Medulla oblongata (tissue), 1 donor: ENCODE data around the gene TNIP1.

Experiments
- DNase-seq: peaks from one replicate; pipeline ENCODE4 v3.0.0-alpha.2; 2015; ENCODE audit errors: extremely low spot score

Gene TNIP1

DNA sequence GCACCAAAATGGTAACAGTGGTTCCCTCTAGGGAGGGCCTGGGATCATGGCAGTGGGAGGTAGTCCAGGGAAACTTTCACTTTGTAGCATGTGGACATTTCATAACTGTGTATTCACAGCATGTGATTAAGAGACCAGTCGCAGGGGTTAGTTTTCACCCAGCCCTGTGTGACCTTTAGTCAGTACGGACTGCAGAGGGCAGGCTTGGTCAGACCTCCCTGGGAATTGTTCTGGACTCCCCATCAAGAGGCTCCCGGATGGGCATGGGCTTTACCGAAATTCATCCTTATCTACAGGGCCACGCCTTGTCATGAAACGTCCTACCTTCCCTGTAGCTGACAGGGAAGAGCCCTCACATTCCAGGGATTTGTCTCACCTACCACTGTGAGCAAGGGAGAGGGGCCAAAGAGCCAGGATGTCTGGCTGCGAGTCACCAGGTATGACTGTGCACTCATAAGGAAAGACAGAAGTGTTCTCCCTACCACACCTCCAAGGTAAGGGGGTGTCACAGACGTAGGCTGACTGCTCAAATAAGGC, 40.6 kb downstream of the TNIP1 start:
- DNase-seq, result no peak

DNA sequence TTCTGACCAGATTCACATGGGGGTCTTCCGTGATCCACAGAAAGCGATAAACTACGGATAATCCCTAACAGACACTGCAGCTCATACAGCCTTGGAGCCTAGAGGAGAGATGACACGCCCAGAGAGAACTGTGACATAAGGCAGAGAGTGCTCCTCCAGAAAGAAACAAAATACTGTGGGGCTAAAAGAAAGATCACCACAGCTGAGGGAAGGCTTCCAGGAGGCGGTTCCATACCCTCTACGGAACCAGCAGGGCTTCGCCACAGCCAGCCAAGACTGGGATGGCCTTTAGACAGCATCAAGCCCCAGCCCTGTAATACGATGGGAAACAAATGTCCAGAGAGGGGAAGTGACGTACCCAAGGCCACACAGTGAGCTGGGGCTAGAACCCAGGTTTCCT, 41.2 kb downstream of the TNIP1 start:
- no peak for DNase-seq

DNA sequence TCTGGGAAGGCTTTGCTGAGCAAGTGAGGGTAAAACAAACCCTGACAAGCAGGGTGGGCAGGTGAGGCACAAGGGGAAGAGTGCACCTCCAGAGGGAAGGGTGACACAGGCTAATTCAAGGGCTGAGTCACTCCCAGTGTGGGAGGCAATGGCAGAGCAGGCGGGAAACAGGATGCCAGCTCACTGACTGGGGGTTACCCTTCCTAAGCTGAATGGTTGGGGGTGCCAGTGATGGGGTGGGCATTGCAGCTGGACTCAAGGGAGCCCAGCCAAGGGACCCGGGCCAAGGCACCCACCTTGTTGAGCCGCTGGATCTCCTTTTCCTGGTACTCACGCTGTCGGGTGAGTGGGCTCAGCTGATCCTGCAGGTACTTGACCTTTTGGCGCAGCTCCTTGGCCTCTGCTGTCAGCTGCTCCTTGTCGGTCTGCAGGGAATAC, 42.0 kb downstream of the TNIP1 start:
- DNase-seq, result no peak

DNA sequence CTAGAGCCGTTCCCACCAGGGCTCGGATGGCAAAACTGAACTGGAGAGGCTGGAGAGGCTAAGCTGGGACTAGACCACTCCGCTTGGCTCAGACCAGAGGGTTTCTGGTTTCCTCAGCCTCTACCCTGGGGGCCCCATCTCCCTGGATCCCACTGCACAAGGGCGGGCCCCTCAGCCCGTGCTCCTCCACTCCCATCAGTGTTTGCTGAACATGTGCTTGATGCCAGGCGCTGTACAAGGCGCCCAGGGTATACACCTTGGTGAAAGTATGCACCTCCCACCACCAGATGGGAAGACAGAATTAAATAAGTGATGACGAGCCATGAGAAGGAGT, 42.5 kb downstream of the TNIP1 start:
- no peak for DNase-seq

DNA sequence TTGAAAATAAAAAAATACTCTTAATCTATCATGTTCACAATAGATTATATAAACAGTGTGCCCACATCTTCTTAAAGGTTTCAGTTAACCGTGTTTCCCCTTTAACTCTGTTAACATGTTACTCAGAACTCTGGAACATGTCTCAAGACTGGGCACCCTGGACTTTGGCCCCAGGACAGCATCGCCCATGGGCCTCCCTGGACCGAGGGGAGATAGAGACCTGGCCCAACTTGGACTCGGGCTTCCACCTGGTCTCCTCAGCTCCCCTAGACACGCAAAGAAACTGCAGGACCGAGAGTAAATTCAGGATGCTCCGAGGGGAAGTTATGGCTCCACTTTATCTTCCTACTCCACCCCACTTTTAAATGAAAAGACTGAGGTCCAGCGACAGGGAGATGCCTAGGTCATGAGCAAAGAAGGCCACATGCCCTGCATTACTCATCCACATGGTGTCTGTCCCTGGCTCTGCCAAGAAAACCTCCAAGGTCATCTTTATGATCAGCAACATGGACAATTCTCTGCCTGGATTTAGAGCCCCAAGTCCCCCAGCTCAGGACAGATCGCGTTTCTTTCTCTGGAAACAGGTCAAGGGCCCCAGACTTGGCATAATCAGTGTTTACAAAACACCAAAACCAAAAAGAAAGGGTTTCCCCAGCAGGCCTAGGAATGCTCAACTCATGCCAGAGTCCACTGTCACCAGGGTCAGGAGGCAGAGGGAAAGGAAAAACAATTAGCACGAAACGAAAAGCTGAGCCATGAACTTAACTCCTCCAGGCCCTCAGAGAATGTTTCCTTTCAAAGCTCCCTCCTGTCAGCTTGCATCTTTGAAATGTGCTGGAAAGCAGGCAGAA, 43.0 kb downstream of the TNIP1 start:
- DNase-seq, result peak; percentile 56

DNA sequence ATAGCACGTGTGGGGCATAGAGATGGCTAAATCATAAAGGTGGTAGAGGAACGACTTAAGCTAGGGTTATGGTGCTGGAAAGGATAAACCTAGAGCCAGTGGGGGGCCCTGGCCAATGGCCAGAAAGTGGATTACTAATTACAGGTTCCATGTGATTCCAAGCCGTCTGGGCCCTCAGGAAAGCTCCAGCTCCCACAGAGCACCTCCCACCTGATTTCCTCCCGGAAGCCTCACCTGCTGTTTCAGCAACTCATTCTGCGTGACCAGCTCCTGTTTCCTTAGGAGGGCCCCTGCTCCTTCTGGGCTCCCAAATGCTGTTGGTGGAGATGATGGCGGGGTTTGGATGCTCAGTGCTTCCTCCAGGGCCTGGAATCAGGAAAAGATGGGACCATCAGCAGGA, 44.3 kb downstream of the TNIP1 start:
- DNase-seq, result no peak

DNA sequence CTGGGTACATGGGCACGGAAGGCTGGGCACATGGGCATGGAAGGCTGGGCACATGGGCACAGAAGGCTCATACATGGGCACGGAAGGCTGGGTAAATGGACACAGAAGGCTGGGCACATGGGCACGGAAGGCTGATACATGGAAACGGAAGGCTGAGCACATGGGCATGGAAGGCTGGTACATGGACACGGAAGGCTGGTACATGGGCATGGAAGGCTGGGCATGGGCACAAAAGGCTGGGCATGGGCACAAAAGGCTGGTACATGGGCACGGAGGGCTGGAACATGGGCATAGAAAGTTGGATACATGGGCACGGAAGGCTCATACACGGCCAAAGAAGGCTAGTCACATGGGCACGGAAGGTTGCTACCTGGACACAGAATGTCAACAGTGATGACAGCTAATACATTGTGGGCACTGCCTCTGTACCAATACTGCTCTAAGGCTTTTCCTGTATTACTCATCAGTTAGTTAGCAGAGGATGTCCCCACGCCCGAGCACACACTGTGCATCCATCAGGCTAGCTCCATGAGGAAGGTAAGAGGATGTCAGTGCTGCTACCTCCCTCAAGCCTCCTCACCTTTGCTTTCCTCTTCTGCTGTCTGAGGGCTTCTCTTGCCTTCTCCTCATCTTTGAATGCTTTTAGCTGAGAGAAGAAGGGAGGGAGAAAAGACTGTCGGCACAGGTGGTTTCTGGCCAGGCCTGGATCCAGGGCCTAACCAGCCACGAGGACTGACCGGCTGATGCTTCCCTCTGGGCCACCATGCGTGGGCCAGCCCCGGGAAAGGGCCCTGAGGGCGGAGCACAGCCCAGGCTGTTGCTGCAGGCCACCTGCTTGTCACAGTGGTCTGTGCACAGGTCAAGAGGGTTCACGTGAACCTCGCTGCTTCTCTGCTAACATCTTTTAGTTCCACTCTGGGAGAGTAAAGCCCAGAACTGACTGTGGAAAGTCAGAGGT, 46.1 kb downstream of the TNIP1 start:
- DNase-seq, result no peak

DNA sequence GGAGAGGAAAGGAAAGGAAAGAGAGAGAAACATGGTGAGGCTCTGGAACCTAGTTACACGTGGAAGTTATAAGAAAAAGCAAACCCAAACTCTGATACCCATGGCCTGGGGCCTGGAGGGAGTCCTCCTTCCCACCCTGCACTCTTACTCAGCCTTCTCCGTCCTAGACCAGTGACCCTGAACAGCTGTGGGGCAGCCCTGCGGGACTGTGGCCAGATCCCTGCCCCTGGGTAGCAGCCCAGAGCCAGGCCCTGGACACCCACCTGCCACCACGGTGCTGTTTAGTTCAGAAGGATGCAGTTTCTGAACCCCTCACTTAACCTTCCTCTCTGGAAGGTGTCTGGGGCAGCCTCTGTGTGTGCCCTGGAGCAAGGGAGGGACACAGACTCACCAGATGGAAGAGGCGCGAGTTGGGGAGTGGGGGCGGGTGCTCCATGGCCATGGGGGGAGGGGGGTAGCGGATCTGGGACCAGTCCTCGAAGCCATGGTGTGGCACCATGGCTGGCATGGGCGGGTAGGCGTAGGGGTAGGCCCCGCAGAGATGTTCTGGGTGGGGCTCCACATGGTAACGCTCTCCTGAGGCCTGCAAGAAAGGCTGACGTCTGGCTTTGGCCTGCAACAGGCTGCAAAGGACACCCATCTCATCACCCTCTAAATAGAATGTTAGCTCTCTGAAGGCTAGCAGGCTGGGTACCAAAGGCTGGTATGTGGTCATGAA, 47.5 kb downstream of the TNIP1 start:
- no peak for DNase-seq

DNA sequence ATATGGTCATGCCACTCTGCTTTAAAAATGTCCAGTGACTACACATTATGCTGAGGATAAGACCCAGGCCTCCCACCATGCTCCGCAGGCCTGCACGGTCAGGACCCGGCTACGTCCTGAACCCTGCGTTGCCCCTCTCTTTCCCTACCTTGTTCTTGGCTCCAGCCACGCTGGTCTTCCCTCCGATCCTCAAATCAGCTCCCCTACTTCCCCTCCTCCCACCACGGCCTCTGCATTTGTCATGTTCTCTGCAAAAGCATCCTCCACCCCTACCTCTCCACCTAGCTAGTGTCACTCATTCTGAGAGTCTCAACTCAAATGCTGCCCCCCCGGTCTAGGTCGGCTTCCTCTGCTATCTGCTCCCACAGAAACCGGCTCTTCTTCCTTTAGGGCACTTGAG, 49.3 kb downstream of the TNIP1 start:
- no peak for DNase-seq

DNA sequence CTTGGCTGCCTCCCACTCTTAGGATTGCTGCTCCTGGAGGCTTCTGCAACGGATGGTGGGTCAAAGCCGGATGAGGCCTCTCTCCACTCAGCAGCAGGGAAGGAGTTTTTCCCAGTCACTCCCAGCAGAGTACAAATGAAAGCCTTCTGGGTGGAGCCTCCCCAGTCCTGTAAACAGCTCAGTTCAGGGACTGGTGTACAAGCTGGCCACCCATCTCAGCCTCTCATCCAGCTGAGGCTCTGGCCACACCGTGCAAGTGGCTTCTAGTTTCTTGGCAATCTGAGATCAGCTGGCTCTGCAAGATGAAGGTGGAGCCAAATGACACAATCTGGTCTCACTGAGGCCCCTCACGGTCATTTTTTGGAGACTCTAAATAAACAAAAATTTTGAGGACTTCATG, 50.5 kb downstream of the TNIP1 start:
- no peak for DNase-seq

DNA sequence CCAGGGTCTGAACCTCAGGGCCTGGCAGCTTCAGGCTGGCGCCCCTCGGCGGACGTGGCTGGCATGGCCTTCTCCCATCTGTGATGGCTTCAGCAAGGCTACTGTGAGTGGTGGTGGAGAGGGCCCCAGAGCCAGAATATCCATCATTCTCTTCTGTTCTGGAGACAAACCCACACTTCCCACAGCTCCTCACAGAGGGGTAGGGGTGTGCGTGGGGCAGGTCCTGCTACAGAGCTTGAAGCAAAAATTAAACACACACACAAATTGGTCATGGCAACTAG, 50.8 kb downstream of the TNIP1 start:
- DNase-seq, result no peak

DNA sequence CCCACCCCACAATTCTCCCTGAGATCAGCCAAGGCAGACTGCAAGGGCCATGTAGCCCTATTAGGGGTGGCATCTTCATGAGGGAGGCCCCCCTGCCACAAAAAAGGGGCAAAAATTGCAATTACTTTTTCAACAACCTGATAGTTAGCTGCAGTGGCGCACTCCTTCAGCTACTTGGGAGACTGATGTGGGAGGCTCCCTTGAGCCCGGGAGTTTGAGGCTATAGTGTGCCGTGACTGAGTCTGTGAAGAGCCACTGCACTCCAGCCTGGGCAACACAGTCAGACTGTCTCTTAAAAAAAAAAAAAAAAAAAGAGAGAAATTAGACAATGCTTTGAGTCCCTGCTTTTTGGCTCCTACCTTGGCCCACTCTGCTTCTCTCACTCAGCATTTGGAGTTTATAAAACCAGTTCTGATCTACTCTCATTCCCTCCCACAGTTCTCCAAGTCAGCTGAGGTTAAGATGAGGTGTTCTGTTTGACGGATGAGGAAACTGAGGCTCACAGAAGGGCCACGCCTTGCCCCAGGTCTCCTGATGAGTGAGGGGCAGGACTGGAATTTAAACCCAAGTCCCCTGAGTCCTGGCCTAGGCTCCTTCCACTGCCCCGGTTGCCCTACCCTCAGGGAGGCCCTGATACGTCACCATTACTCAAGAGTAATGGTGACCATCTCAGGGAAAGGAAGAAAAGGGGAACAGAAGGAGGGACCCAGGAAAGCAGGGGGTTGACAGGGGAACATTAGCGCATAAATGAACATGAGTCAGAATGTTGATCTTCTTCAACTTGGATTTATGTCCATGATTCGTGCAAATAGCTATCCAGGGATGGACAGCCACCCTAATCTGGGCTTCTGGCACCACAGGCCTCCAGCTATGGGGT, 51.4 kb downstream of the TNIP1 start:
- DNase-seq, result no peak

DNA sequence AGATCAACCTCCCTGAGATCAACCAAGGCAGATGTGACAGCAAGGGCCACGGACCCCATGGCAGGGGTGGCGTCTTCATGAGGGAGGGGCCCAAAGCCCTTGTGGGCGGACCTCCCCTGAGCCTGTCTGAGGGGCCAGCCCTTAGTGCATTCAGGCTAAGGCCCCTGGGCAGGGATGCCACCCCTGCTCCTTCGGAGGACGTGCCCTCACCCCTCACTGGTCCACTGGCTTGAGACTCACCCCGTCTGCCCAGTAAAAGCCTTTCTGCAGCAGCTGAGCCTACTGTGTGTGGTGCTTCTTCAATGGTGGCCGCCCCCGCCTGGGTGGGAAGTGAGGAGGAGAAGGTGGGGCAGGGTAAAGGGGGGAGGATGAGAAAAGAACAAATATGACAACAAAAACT, 52.1 kb downstream of the TNIP1 start:
- DNase-seq, result no peak

DNA sequence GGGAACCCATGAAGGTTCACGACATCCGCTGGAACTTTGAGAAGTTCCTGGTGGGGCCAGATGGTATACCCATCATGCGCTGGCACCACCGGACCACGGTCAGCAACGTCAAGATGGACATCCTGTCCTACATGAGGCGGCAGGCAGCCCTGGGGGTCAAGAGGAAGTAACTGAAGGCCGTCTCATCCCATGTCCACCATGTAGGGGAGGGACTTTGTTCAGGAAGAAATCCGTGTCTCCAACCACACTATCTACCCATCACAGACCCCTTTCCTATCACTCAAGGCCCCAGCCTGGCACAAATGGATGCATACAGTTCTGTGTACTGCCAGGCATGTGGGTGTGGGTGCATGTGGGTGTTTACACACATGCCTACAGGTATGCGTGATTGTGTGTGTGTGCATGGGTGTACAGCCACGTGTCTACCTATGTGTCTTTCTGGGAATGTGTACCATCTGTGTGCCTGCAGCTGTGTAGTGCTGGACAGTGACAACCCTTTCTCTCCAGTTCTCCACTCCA, 52.8 kb downstream of the TNIP1 start:
- DNase-seq, result no peak

DNA sequence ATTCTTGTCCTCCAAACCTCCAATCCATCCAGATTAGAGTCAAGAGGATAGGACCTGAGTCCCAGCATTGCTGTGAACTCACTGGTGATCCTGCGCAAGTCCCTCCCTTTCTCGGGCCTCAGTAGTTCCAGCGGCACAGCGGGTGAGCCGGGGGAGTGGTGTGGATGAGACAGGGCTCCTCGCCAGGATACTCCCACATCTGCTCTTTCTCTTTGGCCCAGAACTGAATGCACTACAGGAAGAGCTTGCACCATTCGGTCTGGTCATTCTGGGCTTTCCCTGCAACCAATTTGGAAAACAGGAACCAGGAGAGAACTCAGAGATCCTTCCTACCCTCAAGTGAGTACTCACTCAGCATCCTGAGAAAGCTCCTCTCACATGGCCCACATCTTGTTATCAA, 54.2 kb downstream of the TNIP1 start:
- DNase-seq, result no peak

DNA sequence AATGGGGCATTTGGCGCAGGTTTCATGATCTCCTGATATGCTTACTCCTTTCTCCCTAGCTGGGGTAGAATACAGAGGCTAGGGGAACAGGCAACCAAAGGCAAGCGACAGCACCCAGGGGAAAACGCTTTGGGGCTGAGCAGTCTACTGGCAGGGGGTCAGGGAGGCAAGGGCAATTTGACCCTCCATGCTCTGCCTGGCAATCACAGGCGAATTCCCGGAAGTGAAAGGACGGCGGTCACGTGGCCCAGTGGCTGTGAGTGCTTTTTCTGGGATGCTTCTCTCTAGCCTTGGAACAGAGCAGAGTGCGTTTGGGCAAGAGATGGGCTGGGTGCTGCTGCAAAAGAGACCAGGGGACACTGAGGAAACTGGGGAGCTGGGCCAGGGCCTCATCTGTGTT, 54.7 kb downstream of the TNIP1 start:
- DNase-seq, result no peak

DNA sequence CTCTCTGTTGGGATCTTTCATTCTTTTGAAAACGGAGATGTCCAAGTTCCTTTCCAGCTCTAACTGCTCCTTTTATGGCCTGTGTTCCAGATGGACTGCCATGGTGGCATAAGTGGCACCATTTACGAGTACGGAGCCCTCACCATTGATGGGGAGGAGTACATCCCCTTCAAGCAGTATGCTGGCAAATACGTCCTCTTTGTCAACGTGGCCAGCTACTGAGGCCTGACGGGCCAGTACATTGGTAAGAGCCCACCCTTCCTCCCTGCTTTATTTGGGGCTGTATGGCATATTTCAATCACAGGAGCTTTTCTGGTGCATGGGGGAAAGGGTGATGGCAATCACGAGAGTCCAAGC, 55.6 kb downstream of the TNIP1 start:
- DNase-seq, result no peak

DNA sequence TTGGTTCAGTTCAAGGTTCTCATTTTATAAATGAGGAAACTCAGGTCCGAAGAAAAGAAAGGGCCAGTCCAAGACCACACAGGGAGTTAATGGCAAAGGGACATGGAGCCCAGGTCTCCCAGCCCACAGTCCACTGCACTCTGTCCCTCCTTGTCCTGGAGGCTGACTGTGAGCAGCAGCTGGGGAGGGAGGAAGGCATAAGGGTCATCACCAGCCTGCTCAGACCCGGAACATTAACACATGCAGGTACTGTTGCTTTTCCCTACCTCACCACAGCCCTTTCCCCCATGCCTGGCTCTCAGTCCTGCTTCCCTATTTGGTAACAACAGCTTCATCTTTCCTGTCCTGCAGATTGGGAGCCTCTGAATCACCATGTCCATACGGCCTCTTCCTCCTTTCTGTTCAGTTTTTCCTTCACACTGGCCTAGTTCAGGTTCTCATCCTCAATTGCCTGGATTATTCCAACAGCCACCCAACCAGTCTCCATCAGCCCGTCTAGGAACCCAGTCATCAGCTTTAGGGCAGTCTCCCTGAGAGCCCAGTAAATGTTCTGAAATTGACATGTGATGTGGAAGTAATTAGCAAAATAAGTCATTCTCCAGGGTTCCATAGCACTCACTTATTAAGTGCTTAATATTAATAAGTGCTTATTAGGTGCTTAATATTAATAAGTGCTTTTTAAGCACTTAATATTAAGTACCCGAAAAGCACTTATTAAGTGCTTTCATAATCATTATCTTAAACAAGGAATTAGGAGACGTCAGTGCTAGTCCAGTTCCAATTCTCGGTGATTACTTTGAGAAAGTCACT, 56.2 kb downstream of the TNIP1 start:
- DNase-seq, result no peak

DNA sequence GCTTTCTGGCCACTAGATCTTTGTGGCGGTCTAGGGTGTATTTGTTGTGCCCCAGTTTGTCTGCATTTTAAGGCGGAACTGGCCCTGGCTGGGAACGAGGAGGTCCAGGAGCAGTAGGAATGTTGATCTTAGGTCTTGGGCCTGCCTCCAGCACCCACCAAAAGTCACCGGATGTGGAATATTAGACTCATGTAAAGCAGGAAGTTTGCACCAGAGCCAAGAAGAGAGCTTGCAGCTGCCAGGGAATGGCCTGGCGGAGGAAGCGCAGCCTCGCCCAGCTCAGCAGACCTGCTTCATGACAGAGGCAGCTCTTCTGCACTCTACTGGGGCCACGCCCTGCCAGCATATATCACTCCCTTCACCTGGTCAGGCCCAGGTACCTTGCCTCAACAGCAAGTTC, 57.2 kb downstream of the TNIP1 start:
- no peak for DNase-seq

DNA sequence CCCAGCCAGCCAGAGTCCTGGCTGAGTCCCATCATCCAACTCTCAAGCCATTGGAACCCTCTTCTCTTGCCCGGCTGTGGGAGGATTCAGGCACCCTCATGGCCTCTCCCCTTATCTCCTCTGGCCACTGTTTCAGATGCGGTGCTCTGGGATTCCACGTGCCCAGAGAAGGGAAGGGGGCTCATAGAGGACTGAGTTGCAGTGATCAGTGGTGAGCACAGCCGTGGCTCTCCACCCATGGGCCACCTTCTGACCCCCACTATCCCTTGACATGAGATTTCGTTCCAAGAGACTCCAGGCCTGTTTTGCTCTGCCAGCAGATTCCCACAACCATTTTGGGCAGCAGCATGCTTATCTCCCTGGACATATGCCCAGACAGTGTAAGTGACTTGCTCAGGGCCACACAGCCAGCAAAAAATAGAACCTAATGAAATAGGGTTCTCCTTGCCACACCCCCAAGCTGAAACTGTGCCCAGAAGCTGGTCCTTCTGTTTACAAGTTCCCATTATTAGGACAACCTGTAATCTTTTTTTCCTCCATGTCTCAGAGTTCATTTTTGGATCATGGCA, 57.7 kb downstream of the TNIP1 start:
- DNase-seq, result no peak
